Stimulated activated naive B cell treated with anti-CD40 and anti-IgM and Interleukin-4, amounts not matched to agents 10 μg/mL and 1 μg/mL and 100 μg/mL, for 72 hours (primary cell): ENCODE data around the gene WDR45.

Source experiments
- ATAC-seq, 2 donors: fragments of 150-1000 bp; cut with Tn5 transposase; replicated peaks; 2 replicates each; pipeline ENCODE4 v1.10.0; 2021; ENCODE audit warnings: moderate library complexity in 1 of 2
- DNase-seq: peaks from one replicate; pipeline ENCODE4 v3.0.0; 2021
- H3K27ac Mint-ChIP-seq: one replicate; pipeline ENCODE4 v1.8.0; 2022; ENCODE audit warnings: mild to moderate bottlenecking, mixed read lengths
- H3K27me3 Mint-ChIP-seq, 2 donors: one replicate each; pipeline ENCODE4 v1.8.0; 2022; ENCODE audit warnings: mixed read lengths in 2 of 2
- H3K36me3 Mint-ChIP-seq, 2 donors: one replicate each; pipeline ENCODE4 v1.8.0; 2022; ENCODE audit warnings: mixed read lengths in 2 of 2, mild to moderate bottlenecking in 1 of 2
- H3K4me1 Mint-ChIP-seq, 2 donors: one replicate each; pipeline ENCODE4 v1.8.0; 2022; ENCODE audit warnings: mixed read lengths in 2 of 2, mild to moderate bottlenecking in 1 of 2
- H3K4me3 Mint-ChIP-seq, 2 donors: one replicate each; pipeline ENCODE4 v1.8.0; 2022; ENCODE audit warnings: mild to moderate bottlenecking in 2 of 2, mixed read lengths in 2 of 2, moderate library complexity in 1 of 2
- H3K9me3 Mint-ChIP-seq, 2 donors: one replicate each; pipeline ENCODE4 v1.8.0; 2022; ENCODE audit warnings: mixed read lengths in 2 of 2, mild to moderate bottlenecking in 1 of 2

WDR45 gene

GRCh38 chrX:49101629-49101984 is 21.9 kb upstream of the WDR45 start:
- Mint-ChIP-seq H3K27me3 (no peaks in the 10 kb centered on the region), H3K27ac (peak overlapping the region; percentile 92), H3K4me3 (peak overlapping the region; percentile 87 to 92), H3K9me3 (no peaks in the 10 kb centered on the region), H3K36me3 (peaks cover 1 to 3% of the 10 kb centered on the region in 2 donors), H3K4me1 (peaks cover 6 to 14% of the 10 kb centered on the region in 2 donors)
- DNase-seq (no peak), ATAC-seq (peak; percentile 1)

GRCh38 chrX:49100704-49101628 is 21.3 kb upstream of the WDR45 start:
- H3K9me3 Mint-ChIP-seq: no peaks in the 10 kb centered on the region
- DNase-seq (peak; percentile 87), ATAC-seq (peak; percentile 92 to 95)
- peak overlapping the region; percentile 87 to 92 for H3K4me3 Mint-ChIP-seq
- peak overlapping the region; percentile 92 for H3K27ac Mint-ChIP-seq
- H3K27me3 Mint-ChIP-seq: no peaks in the 10 kb centered on the region
- peaks cover 6 to 14% of the 10 kb centered on the region in 2 donors for H3K4me1 Mint-ChIP-seq
- H3K36me3 Mint-ChIP-seq: peaks cover 3% of the 10 kb centered on the region in 2 donors

- Mint-ChIP-seq H3K4me3 (no peak overlapping the region), H3K4me1 (peaks cover under 1 to 4% of the 10 kb centered on the region in 2 donors), H3K27ac (no peak overlapping the region), H3K36me3 (peaks cover under 1 to 3% of the 10 kb centered on the region in 2 donors), H3K9me3 (no peaks in the 10 kb centered on the region), H3K27me3 (no peaks in the 10 kb centered on the region)
- no peak for DNase-seq
- ATAC-seq: no peak
These were observed 16.7 kb upstream of the WDR45 start for GRCh38 chrX:49096419-49096818.

DNA sequence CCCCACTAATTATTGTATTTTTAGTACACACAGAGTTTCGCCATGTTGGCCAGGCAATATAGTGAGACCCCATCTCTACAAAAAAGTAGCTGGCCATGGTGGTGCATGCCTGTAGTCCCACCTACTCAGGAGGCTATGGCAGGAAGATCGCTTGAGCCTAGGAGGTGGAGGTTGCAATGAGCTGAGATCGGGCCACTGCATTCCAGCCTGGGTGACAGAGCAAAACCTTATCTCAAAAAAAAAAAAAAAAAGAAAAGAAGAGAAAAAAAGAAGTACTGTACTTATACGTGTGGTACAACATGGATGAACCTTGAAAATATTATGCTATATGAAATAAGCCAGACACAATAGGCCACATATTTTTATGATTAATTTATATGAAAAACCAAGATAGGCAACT is 9.9 kb upstream of the WDR45 start:
- no peak for DNase-seq
- Mint-ChIP-seq H3K27me3 (no peaks in the 10 kb centered on the region), H3K36me3 (no peaks in the 10 kb centered on the region), H3K27ac (no peak overlapping the region), H3K4me3 (no peak overlapping the region), H3K4me1 (no peaks in the 10 kb centered on the region), H3K9me3 (no peaks in the 10 kb centered on the region)
- no peak for ATAC-seq

DNA sequence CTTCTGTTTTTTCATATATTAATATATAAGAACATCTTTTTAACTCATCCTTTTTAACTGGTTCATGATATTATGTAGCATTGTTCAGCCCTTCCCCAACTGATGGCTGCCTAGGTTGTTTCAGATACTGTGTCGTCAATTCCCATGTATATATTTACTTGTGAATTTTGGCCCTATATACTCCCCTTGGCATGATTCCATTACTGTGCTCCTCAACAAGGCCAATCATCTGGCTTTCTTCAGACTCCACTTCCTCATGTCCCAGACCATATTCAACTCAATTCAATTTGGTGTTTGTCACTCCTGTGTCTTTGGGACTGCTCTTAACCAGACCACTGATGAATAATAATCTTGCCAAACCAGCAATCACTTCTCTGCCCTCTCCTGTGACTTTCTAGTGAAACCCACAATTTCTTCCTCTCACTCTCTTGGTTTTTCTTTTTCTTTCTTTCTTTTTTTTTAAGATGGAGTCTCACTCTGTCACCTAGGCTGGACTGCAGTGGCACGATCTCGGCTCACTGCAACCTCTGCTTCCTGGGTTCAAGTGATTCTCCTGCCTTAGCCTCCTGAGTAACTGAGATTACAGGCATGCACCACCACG is 2.7 kb upstream of the WDR45 start:
- DNase-seq: no peak
- ATAC-seq: no peak
- Mint-ChIP-seq H3K27ac (no peak overlapping the region), H3K36me3 (peaks cover 6 to 7% of the 10 kb centered on the region in 2 donors), H3K4me3 (peak overlapping the region in 1 of 2 donors; percentile 2), H3K27me3 (no peaks in the 10 kb centered on the region), H3K4me1 (peaks cover 4 to 14% of the 10 kb centered on the region in 2 donors), H3K9me3 (no peaks in the 10 kb centered on the region)

DNA sequence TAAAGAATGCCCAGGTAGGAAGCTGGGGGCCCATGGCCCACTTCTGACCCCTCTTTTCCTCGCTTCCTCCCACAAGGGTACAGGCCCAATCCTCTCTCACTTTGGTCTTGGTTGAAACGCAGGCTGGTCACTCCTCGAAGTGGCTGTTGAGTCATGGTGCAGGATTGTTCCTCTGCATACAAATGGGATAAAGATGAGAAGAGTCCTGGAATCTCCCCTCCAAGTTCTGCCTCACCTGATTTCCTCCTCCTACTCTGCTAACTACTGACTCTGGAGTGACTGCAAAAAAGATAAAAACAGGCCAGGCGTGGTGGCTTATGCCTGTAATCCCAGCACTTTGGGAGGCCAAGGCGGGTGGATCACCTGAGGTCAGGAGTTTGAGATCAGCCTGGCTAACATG is 1.7 kb downstream of the WDR45 start:
- ATAC-seq (no peak), DNase-seq (no peak)
- Mint-ChIP-seq H3K36me3 (peaks cover 21 to 27% of the 10 kb centered on the region in 2 donors), H3K4me3 (no peak overlapping the region), H3K27me3 (no peaks in the 10 kb centered on the region), H3K4me1 (peaks cover 10 to 23% of the 10 kb centered on the region in 2 donors), H3K9me3 (peaks cover 2 to 5% of the 10 kb centered on the region in 2 donors), H3K27ac (no peak overlapping the region)

- no peaks in the 10 kb centered on the region for H3K27me3 Mint-ChIP-seq
- H3K4me3 Mint-ChIP-seq: no peak overlapping the region
- H3K36me3 Mint-ChIP-seq: peaks cover 25 to 41% of the 10 kb centered on the region in 2 donors
- ATAC-seq (no peak), DNase-seq (no peak)
- H3K9me3 Mint-ChIP-seq: peaks cover 2 to 11% of the 10 kb centered on the region in 2 donors
- peak overlapping the region; percentile 16 for H3K27ac Mint-ChIP-seq
- H3K4me1 Mint-ChIP-seq: peaks cover 16 to 33% of the 10 kb centered on the region in 2 donors
These were observed 4.3 kb downstream of the WDR45 start for GRCh38 chrX:49075347-49075746.

GRCh38 chrX:49073601-49074575 is 5.8 kb downstream of the WDR45 start, which contains the start of gene PRAF2:
Gene PRAF2 (minus strand): TSS chrX:49074002. CDS start chrX:49073987, 15 bp downstream.
- peak within 1 kb of the TSS; percentile 91 for H3K27ac Mint-ChIP-seq
- ATAC-seq: peak; percentile 96 to 98
- H3K36me3 Mint-ChIP-seq: peaks cover 19 to 38% of the 10 kb centered on the region in 2 donors
- no peaks in the 10 kb centered on the region for H3K27me3 Mint-ChIP-seq
- H3K9me3 Mint-ChIP-seq: peaks cover 2 to 11% of the 10 kb centered on the region in 2 donors
- peak within 1 kb of the TSS; percentile 88 to 92 for H3K4me3 Mint-ChIP-seq
- peak; percentile 84 for DNase-seq
- H3K4me1 Mint-ChIP-seq: peaks cover 12 to 24% of the 10 kb centered on the region in 2 donors

- no peak for DNase-seq
- ATAC-seq: no peak
- peak overlapping the region; percentile 91 for H3K27ac Mint-ChIP-seq
- H3K36me3 Mint-ChIP-seq: peaks cover 20 to 38% of the 10 kb centered on the region in 2 donors
- peaks cover 12 to 18% of the 10 kb centered on the region in 2 donors for H3K4me1 Mint-ChIP-seq
- peak overlapping the region; percentile 88 to 92 for H3K4me3 Mint-ChIP-seq
- H3K27me3 Mint-ChIP-seq: no peaks in the 10 kb centered on the region
- peaks cover 2 to 11% of the 10 kb centered on the region in 2 donors for H3K9me3 Mint-ChIP-seq
These were observed 7.0 kb downstream of the WDR45 start for GRCh38 chrX:49072712-49073095.

DNA sequence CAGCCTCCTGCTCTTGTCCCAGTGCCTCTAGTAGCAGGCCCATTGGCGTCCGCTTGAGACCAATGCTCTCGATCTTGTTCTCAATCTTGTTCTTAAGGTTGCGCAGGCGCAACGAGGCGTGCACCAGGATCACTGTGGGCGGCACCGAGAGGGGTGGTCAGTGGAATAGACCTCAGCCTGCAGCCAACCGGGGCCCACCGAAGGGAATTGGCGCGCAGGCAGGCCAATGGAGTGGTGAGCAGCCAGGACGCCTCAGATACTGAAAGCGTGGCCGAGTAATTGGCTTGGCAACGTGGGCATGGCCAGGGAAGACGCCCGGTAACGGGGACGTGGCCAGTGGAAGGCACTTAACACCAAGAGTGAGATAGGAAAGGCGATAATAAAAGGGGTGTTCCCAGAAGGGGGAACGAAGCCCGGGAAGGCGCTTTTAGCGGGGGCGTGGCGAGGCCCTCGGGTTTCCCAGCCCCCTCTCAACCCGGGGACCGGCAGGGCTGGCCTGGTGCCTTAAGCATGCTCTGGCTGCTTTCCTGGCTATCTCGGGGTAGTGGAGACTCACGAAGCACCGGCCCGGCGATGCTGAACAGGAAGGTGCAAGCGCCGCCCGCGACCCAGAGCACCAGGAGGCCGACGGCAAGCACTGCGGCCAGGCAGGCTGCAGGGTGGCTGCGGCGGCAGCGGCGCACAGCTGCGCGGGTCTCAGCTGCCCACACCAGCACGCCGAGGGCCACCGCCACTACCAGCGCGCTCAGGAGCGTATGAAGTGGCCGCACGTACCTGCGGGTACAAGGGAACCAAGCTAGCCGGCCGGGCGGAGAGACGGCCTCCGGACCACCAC is 7.6 kb downstream of the WDR45 start:
- DNase-seq (no peak), ATAC-seq (no peak)
- Mint-ChIP-seq H3K27me3 (no peaks in the 10 kb centered on the region), H3K4me3 (peak overlapping the region; percentile 37 to 92), H3K9me3 (peaks cover 2 to 11% of the 10 kb centered on the region in 2 donors), H3K36me3 (peaks cover 20 to 35% of the 10 kb centered on the region in 2 donors), H3K27ac (peak overlapping the region; percentile 91), H3K4me1 (peaks cover 12 to 18% of the 10 kb centered on the region in 2 donors)

DNA sequence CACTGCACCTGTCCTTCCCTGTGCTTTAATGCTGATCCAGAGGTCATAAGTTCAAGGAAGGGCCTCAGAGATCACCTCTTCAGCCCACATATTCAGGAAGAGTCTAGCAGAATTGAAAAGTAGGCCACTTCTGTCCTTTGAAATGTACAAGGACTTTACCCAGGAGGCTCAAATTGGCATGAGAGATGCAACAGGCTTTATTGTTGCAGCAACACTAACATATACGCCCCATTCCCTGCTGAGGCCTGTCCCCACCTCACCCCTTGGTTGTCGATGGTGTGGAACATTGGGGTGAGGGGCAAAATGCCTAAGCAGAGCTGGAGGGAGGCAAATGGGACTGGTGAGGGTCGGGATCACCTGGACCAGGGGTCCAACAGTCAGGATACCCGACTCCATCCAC is 8.7 kb downstream of the WDR45 start:
- peaks cover 2 to 11% of the 10 kb centered on the region in 2 donors for H3K9me3 Mint-ChIP-seq
- H3K4me3 Mint-ChIP-seq: no peak overlapping the region
- peaks cover 12 to 18% of the 10 kb centered on the region in 2 donors for H3K4me1 Mint-ChIP-seq
- ATAC-seq: no peak
- H3K36me3 Mint-ChIP-seq: peaks cover 16 to 35% of the 10 kb centered on the region in 2 donors
- no peaks in the 10 kb centered on the region for H3K27me3 Mint-ChIP-seq
- H3K27ac Mint-ChIP-seq: peak overlapping the region; percentile 37
- no peak for DNase-seq

GRCh38 chrX:49069038-49069437 is 10.6 kb downstream of the WDR45 start:
- ATAC-seq (no peak), DNase-seq (no peak)
- peaks cover 2 to 11% of the 10 kb centered on the region in 2 donors for H3K9me3 Mint-ChIP-seq
- no peak overlapping the region for H3K27ac Mint-ChIP-seq
- H3K27me3 Mint-ChIP-seq: no peaks in the 10 kb centered on the region
- H3K4me1 Mint-ChIP-seq: peaks cover 12 to 18% of the 10 kb centered on the region in 2 donors
- peaks cover 10 to 22% of the 10 kb centered on the region in 2 donors for H3K36me3 Mint-ChIP-seq
- H3K4me3 Mint-ChIP-seq: no peak overlapping the region
